ENCODE measurements around the gene COL9A1. TPM values are rescaled to one million over a fixed set of nuclear protein-coding genes. Genes with fewer than 3 reads are reported as not detected.

Gene COL9A1
- total RNA-seq, 2 donors from 2014 or later, result not detected

- no peak overlapping the region for H3K27ac Mint-ChIP-seq
- H3K36me3 Mint-ChIP-seq, result no peaks in the 10 kb centered on the region
- ATAC-seq (no peak), DNase-seq (ENCODE audit: low spot score in 2 of 2) (no peak)
- H3K9me3 Mint-ChIP-seq, result no peaks in the 10 kb centered on the region
Measured at GRCh38 chr6:70258483-70258882, 44.4 kb downstream of the COL9A1 start.

- Mint-ChIP-seq H3K9me3 (no peaks in the 10 kb centered on the region), H3K27ac (no peak overlapping the region), H3K36me3 (no peaks in the 10 kb centered on the region)
- DNase-seq (ENCODE audit: low spot score in 2 of 2) (no peak), ATAC-seq (no peak)
Measured at GRCh38 chr6:70257768-70258273, 45.1 kb downstream of the COL9A1 start.

DNA sequence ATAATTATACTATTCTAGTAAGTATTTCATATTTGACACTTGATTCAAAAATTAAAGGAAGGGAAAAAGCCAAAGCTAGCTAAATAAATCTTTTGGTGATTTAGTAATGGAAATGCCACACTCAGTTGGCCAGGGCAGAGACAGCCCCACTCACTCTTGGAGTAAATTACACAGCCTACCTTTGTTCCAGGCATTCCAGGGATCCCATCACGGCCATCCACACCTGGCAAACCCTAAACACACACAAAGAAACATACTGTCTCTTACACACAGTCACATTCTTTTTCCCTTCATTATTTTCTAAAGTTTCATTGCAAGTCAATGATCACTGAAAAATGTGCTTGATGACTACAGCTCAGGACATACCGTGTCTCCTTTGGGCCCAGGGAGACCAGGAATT is 48.1 kb downstream of the COL9A1 start:
- no peak for ATAC-seq
- no peak for DNase-seq (ENCODE audit: low spot score in 2 of 2)
- H3K36me3 Mint-ChIP-seq, result no peaks in the 10 kb centered on the region
- no peaks in the 10 kb centered on the region for H3K9me3 Mint-ChIP-seq
- H3K27ac Mint-ChIP-seq, result no peak overlapping the region

GRCh38 chr6:70253923-70254322 is 49.0 kb downstream of the COL9A1 start:
- no peaks in the 10 kb centered on the region for H3K36me3 Mint-ChIP-seq
- H3K27ac Mint-ChIP-seq, result no peak overlapping the region
- H3K9me3 Mint-ChIP-seq, result no peaks in the 10 kb centered on the region
- no peak for ATAC-seq
- DNase-seq (ENCODE audit: low spot score in 2 of 2), result no peak

- ATAC-seq (no peak), DNase-seq (ENCODE audit: low spot score in 2 of 2) (no peak)
- Mint-ChIP-seq H3K27ac (no peak overlapping the region), H3K9me3 (no peaks in the 10 kb centered on the region), H3K36me3 (no peaks in the 10 kb centered on the region)
Measured at GRCh38 chr6:70252604-70253003, 50.3 kb downstream of the COL9A1 start.

- Mint-ChIP-seq H3K27ac (no peak overlapping the region), H3K9me3 (no peaks in the 10 kb centered on the region), H3K36me3 (no peaks in the 10 kb centered on the region)
- DNase-seq (ENCODE audit: low spot score in 2 of 2) (no peak), ATAC-seq (no peak)
Measured at GRCh38 chr6:70246118-70246517, 56.8 kb downstream of the COL9A1 start.

- DNase-seq (ENCODE audit: low spot score in 2 of 2), result no peak
- Mint-ChIP-seq H3K9me3 (no peaks in the 10 kb centered on the region), H3K27ac (no peak overlapping the region), H3K36me3 (no peaks in the 10 kb centered on the region)
- no peak for ATAC-seq
Measured at GRCh38 chr6:70241991-70242420, 60.9 kb downstream of the COL9A1 start.

GRCh38 chr6:70241031-70241430 is 61.9 kb downstream of the COL9A1 start:
- no peak for DNase-seq (ENCODE audit: low spot score in 2 of 2)
- ATAC-seq, result no peak
- Mint-ChIP-seq H3K9me3 (no peaks in the 10 kb centered on the region), H3K36me3 (no peaks in the 10 kb centered on the region), H3K27ac (no peak overlapping the region)

- no peak overlapping the region for H3K27ac Mint-ChIP-seq
- no peaks in the 10 kb centered on the region for H3K36me3 Mint-ChIP-seq
- DNase-seq (ENCODE audit: low spot score in 2 of 2), result no peak
- ATAC-seq, result no peak
- no peaks in the 10 kb centered on the region for H3K9me3 Mint-ChIP-seq
Measured at GRCh38 chr6:70236343-70236742, 66.5 kb downstream of the COL9A1 start.

DNA sequence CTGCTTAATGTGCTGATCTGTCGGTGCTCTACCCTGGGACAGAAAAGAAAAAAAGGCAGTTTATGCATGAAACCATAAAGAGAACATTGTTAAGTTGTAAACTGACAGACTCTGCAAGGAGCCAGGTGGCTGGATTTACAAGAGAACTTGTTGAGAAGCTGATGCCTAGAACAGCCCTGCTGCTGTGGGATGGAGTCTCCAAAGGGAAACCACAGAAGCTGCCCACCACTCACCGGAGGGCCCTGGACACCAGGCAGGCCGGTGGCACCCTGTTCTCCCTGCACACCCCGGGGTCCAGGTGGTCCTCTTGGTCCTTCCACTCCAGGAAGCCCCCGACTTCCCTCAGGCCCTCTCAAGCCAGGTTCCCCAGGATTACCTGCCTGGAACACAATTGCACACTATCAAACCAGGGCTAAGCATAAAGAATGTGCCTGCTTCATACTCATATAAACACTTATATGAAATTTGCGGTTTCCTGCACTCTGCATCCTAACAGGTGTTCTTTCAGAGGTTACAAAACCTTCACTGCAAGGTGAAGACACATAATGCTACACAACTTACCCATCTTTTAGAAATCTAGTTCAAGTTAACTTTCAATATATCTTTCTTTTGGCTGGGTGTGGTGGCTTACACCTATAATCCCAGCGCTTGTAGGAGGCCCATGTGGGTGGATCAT is 68.2 kb downstream of the COL9A1 start:
- ATAC-seq (no peak), DNase-seq (ENCODE audit: low spot score in 2 of 2) (no peak)
- Mint-ChIP-seq H3K27ac (no peak overlapping the region), H3K9me3 (no peaks in the 10 kb centered on the region), H3K36me3 (no peaks in the 10 kb centered on the region)

DNA sequence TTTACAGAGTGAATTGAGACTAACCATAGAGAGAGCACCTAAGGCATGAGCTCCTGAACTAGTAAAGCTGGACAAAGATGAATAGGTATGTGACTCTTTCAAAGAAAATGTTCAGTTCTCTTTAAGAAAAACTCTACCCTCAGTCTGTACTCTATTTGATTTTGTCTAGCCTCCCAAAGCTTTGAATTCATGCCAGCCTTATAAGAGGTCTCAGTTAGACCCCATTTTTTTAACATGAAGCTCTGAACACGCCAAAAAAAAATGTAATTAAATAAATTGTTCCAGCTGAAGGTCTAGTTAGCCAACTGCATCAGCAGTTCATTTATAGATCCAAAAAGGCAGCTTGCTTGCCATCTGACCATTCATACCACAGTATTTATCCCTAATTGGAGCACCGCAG is 71.6 kb downstream of the COL9A1 start:
- H3K9me3 Mint-ChIP-seq, result no peaks in the 10 kb centered on the region
- no peaks in the 10 kb centered on the region for H3K36me3 Mint-ChIP-seq
- DNase-seq (ENCODE audit: low spot score in 2 of 2) (no peak), ATAC-seq (no peak)
- no peak overlapping the region for H3K27ac Mint-ChIP-seq

GRCh38 chr6:70225055-70225454 is 77.8 kb downstream of the COL9A1 start:
- no peak for DNase-seq (ENCODE audit: low spot score in 2 of 2)
- no peaks in the 10 kb centered on the region for H3K36me3 Mint-ChIP-seq
- no peak for ATAC-seq
- H3K9me3 Mint-ChIP-seq, result no peaks in the 10 kb centered on the region
- no peak overlapping the region for H3K27ac Mint-ChIP-seq

- no peak for DNase-seq (ENCODE audit: low spot score in 2 of 2)
Measured at GRCh38 chr6:70222439-70222749, 80.5 kb downstream of the COL9A1 start.

DNA sequence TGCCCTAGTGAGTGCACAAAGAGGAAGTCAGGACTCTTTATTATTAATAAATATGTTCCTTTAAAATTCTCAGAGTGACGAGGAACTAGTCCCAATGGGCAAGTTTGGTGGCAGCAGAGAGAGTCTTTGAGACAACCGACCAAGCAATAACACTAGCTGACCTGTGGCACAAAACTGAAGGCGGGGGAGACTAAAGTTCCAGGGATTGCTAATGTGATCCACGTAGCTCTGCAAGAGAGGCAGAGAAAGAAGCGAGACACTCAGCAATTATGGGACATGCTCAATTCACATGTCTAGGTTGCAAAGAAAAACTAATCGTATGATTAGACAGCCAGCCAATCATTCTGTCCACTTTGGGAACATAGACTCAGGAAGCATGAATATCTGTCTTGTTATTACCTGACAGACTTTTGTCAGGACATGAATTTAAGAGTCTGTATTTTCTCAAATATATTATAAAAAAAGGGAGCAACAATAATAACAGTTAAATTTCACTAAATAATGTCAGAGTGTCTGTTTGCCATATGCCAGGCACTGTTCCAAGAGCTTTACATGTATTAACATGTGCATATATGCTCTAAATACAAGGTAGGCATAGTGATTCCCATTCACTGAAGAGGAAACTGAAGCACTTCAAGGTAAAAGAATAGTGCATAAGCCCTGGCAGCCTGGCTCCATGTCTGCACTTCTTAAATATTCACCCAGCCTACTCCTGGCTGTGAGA is 81.0 kb downstream of the COL9A1 start:
- H3K36me3 Mint-ChIP-seq, result no peaks in the 10 kb centered on the region
- DNase-seq (ENCODE audit: low spot score in 2 of 2) (no peak), ATAC-seq (no peak)
- no peak overlapping the region for H3K27ac Mint-ChIP-seq
- H3K9me3 Mint-ChIP-seq, result no peaks in the 10 kb centered on the region

More at GRCh38 chr6:70222439-70222749, 80.5 kb downstream of the COL9A1 start:
- Mint-ChIP-seq H3K27ac (no peak overlapping the region), H3K36me3 (no peaks in the 10 kb centered on the region), H3K9me3 (no peaks in the 10 kb centered on the region)
- no peak for ATAC-seq

DNA sequence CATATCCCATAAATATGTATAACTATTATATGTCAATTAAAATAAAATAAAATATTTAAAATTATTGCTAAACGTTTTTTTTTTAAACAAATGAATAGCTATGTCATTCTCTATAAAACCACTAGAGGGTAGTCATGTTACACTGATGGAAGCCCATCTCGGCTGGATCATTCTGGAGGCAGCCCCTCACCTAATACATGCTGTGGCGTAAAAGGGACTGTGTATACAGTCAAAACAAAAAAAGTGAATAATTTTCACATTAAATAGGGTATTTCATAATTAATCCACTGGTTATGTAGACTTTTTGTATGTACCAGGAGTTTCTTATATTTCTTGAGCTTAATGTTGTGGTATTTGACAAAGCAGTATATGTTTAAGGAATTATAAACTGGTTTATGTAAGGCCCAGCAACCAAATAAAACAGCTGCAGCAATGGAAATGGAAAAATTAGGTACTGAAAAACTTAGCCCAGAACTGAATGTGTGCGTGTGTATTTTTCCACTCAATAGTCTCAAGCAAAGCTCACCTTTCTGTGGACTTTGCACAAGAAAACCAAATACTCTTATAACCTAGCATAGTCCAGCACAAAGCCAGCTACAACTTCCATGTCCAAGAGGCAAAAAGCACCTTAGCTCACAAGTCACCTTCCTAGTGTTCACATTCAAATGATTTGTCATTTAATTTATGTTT is 81.7 kb downstream of the COL9A1 start:
- Mint-ChIP-seq H3K36me3 (no peaks in the 10 kb centered on the region), H3K27ac (no peak overlapping the region), H3K9me3 (no peaks in the 10 kb centered on the region)
- peak in 1 of 2 donors; percentile 41 for ATAC-seq
- no peak for DNase-seq (ENCODE audit: low spot score in 2 of 2)

- Mint-ChIP-seq H3K36me3 (no peaks in the 10 kb centered on the region), H3K27ac (no peak overlapping the region), H3K9me3 (no peaks in the 10 kb centered on the region)
- ATAC-seq (no peak), DNase-seq (ENCODE audit: low spot score in 2 of 2) (no peak)
Measured at GRCh38 chr6:70219943-70220613, 82.8 kb downstream of the COL9A1 start.

GRCh38 chr6:70216767-70217166 is 86.1 kb downstream of the COL9A1 start:
- ATAC-seq (no peak), DNase-seq (ENCODE audit: low spot score in 2 of 2) (no peak)
- no peaks in the 10 kb centered on the region for H3K36me3 Mint-ChIP-seq
- no peak overlapping the region for H3K27ac Mint-ChIP-seq
- no peaks in the 10 kb centered on the region for H3K9me3 Mint-ChIP-seq

Data from activated naive CD4-positive, alpha-beta T cell treated with anti-CD3 and anti-CD28 coated beads, Interleukin-2, amount 50 U/mL, for 72 hours (primary cell).